Lung (tissue), 12 donors: Measurements from ENCODE around the gene SEMG2. TPM values are rescaled to one million over a fixed set of nuclear protein-coding genes. Genes with fewer than 3 reads are reported as not detected.

Source experiments
- ATAC-seq: fragments of 200-7000 bp; cut with Tn5 transposase; one replicate; pipeline ENCODE4 v1.9.1; 2020; ENCODE audit warnings: moderate number of reproducible peaks; ENCODE audit not compliant: insufficient read depth, low FRiP score
- DNase-seq, 3 donors: peaks; one replicate each; pipeline ENCODE4 v3.0.0-alpha.2; 2013 to 2017
- H3K27ac ChIP-seq, 2 donors: one replicate each; pipeline ENCODE4 v1.5.1; 2013; ENCODE audit warnings: mild to moderate bottlenecking in 2 of 2, moderate library complexity in 2 of 2, control low read depth in 1 of 2, inconsistent platforms in 1 of 2, low read depth in 1 of 2, low read length in 1 of 2
- H3K27me3 ChIP-seq, 3 donors: one replicate each; pipeline ENCODE4 v1.5.1; 2013; ENCODE audit warnings: low read length in 2 of 3; ENCODE audit not compliant: control insufficient read depth in 3 of 3, insufficient read depth in 3 of 3
- H3K36me3 ChIP-seq, 4 donors: one replicate each; pipeline ENCODE4 v1.5.1; 2013; ENCODE audit warnings: low read length in 4 of 4, mild to moderate bottlenecking in 1 of 4, moderate library complexity in 1 of 4; ENCODE audit not compliant: control insufficient read depth in 4 of 4, insufficient read depth in 4 of 4
- H3K4me1 ChIP-seq, 5 donors: one replicate each; pipeline ENCODE4 v1.5.1; 2013; ENCODE audit warnings: low read length in 5 of 5, mild to moderate bottlenecking in 2 of 5, moderate library complexity in 1 of 5; ENCODE audit not compliant: control insufficient read depth in 5 of 5, insufficient read depth in 5 of 5
- H3K4me3 ChIP-seq: one replicate; pipeline ENCODE4 v1.5.1; 2013; ENCODE audit warnings: mild to moderate bottlenecking, control low read depth, moderate library complexity
- H3K9ac ChIP-seq, 2 donors: one replicate each; pipeline ENCODE4 v1.5.1; 2013; ENCODE audit warnings: low read length in 2 of 2, control low read depth in 1 of 2; ENCODE audit not compliant: insufficient read depth in 1 of 2
- H3K9me3 ChIP-seq, 4 donors: one replicate each; pipeline ENCODE4 v1.5.1; 2013; ENCODE audit warnings: low read length in 3 of 4, mild to moderate bottlenecking in 1 of 4, moderate library complexity in 1 of 4; ENCODE audit not compliant: control insufficient read depth in 4 of 4, insufficient read depth in 3 of 4
- CTCF ChIP-seq: IDR thresholded peaks from 2 replicates; pipeline ENCODE4 v1.5.1; 2012; ENCODE audit warnings: mild to moderate bottlenecking; ENCODE audit errors: control extremely low read depth, extremely low read depth
- WGBS, 2 donors: extraction: QIAGEN DNeasy Blood & Tissue Kit; methylation state at CpG; one replicate each; pipeline ENCODE4 v1.1.7; 2013; 5-methylcytosine and 5-hydroxymethylcytosine counted together
- polyA plus RNA-seq, 2 donors: library from polyadenylated mRNA; stranded (reverse); fragments of 200-250 nt; gene quantifications; one replicate each; pipeline ENCODE4 v1.2.1, GENCODE V29; 2013
- total RNA-seq, 2 donors: library from RNA; depleted of rRNA in 1 of 2; stranded (reverse); fragments of >200 nt in 1 of 2; gene quantifications; one replicate each; pipeline ENCODE4 v1.2.1, GENCODE V29; 2014 to 2021
- donor health status: control.
- donor health status: control.
- donor health status: Bipolar disorder and iron deficiency.
- donor health status: healthy.
- donor health status: DM: yes; HTN: yes; CAD: no.

The SEMG2 gene
- total and polyA plus RNA-seq, 4 donors = not detected

GRCh38 chr20:45211569-45212474, 9.4 kb upstream of the SEMG2 start:
- Histone ChIP-seq H3K4me1 (no peaks in the 10 kb centered on the region), H3K27me3 (no peaks in the 10 kb centered on the region), H3K4me3 (no peak overlapping the region), H3K9me3 (no peaks in the 10 kb centered on the region), H3K27ac (no peak overlapping the region), H3K9ac (no peak overlapping the region), H3K36me3 (no peaks in the 10 kb centered on the region)
- DNase-seq = no peak
- no peak for ATAC-seq
- no peak for TF ChIP-seq CTCF

- Histone ChIP-seq H3K9me3 (no peaks in the 10 kb centered on the region), H3K9ac (no peak overlapping the region), H3K4me1 (no peaks in the 10 kb centered on the region), H3K27ac (no peak overlapping the region), H3K36me3 (no peaks in the 10 kb centered on the region), H3K4me3 (no peak overlapping the region), H3K27me3 (no peaks in the 10 kb centered on the region)
- WGBS, 2 donors = 93 to 96% methylated on average over 3 of the region's 3 CpGs
- no peak for TF ChIP-seq CTCF
- no peak for DNase-seq
- ATAC-seq = no peak
Observed at GRCh38 chr20:45212836-45213235, 8.3 kb upstream of the SEMG2 start.

- Histone ChIP-seq H3K9me3 (no peaks in the 10 kb centered on the region), H3K4me3 (no peak overlapping the region), H3K9ac (no peak overlapping the region), H3K4me1 (peaks cover 0 to 2% (median 0%) of the 10 kb centered on the region in 5 donors), H3K27me3 (peaks cover 0 to 10% (median 0%) of the 10 kb centered on the region in 3 donors), H3K36me3 (no peaks in the 10 kb centered on the region), H3K27ac (no peak overlapping the region)
- ATAC-seq = no peak
- 81 to 86% methylated on average over 4 of the region's 4 CpGs for WGBS, 2 donors
- no peak for TF ChIP-seq CTCF
- DNase-seq = no peak
Observed at GRCh38 chr20:45218124-45218523, 3.0 kb upstream of the SEMG2 start.
